Osteoblast (primary cell): ENCODE results near the gene PHOSPHO2. TPM values are rescaled to one million over a fixed set of nuclear protein-coding genes. Genes with fewer than 3 reads are reported as not detected.
"Not testable (repeated sequence)": the region's sequence is repeated elsewhere in the genome, so short reads cannot be mapped to it uniquely, and the experiment has no call there.

Experiments used
- DNase-seq: peaks from one replicate; pipeline ENCODE4 v3.0.0; 2011; ENCODE audit warnings: low spot score, mixed read lengths; ENCODE audit not compliant: insufficient read length; ENCODE audit errors: missing footprints
- H2AFZ ChIP-seq: 2 replicates; pipeline ENCODE4 v1.6.0; 2011; ENCODE audit warnings: mild to moderate bottlenecking, low read length
- H3K27ac ChIP-seq: 2 replicates; pipeline ENCODE4 v1.5.1; 2011; ENCODE audit warnings: mild to moderate bottlenecking, low read depth, low read length, moderate library complexity
- H3K27me3 ChIP-seq: 2 replicates; pipeline ENCODE4 v1.6.0; 2012; ENCODE audit warnings: mild to moderate bottlenecking, control low read depth, inconsistent platforms, low read length, moderate library complexity; ENCODE audit not compliant: insufficient read depth
- H3K36me3 ChIP-seq: 2 replicates; pipeline ENCODE4 v1.5.1; 2011; ENCODE audit warnings: mild to moderate bottlenecking, low read length, control low read depth, moderate library complexity; ENCODE audit not compliant: insufficient read depth
- H3K4me1 ChIP-seq: 2 replicates; pipeline ENCODE4 v1.5.1; 2011; ENCODE audit warnings: mild to moderate bottlenecking, low read length, control low read depth, moderate library complexity; ENCODE audit not compliant: insufficient read depth
- H3K4me2 ChIP-seq: 2 replicates; pipeline ENCODE4 v1.6.0; 2011; ENCODE audit warnings: mild to moderate bottlenecking, low read length; ENCODE audit not compliant: insufficient read depth
- H3K4me3 ChIP-seq: fragments of 200-600 bp; sonication (generic); 3 replicates; pipeline ENCODE4 v1.5.1; 2012; ENCODE audit warnings: mild to moderate bottlenecking, low read length, inconsistent platforms; ENCODE audit not compliant: insufficient read depth
- H3K79me2 ChIP-seq: 2 replicates; pipeline ENCODE4 v1.6.0; 2012; ENCODE audit warnings: mild to moderate bottlenecking, low read length, control low read depth, inconsistent platforms; ENCODE audit not compliant: insufficient read depth
- H3K9me3 ChIP-seq: 2 replicates; pipeline ENCODE4 v1.5.1; 2011; ENCODE audit warnings: low read depth, low read length, control low read depth
- H4K20me1 ChIP-seq: 2 replicates; pipeline ENCODE4 v1.6.0; 2012; ENCODE audit warnings: mild to moderate bottlenecking, low read length, control low read depth; ENCODE audit not compliant: insufficient read depth
- CTCF ChIP-seq: IDR thresholded peaks from 2 replicates; pipeline ENCODE4 v1.5.1; 2011; ENCODE audit warnings: mild to moderate bottlenecking, low read depth, low read length, moderate library complexity; ENCODE audit errors: extremely low read depth
- total RNA-seq: library from RNA; depleted of rRNA; stranded (reverse); fragments of >200 nt; gene quantifications from 2 replicates; pipeline ENCODE4 v1.2.3, GENCODE V29; 2012

PHOSPHO2 gene
- total RNA-seq, 1 donor = 3.6 TPM

GRCh38 chr2:169696381-169696780, 2.1 kb downstream of the PHOSPHO2 start:
- DNase-seq = no peak
- Histone ChIP-seq H3K4me3 (no peak overlapping the region), H4K20me1 (no peaks in the 10 kb centered on the region), H3K79me2 (peaks cover 2% of the 10 kb centered on the region), H3K27ac (no peak overlapping the region), H3K36me3 (no peaks in the 10 kb centered on the region), H3K4me2 (no peak overlapping the region), H3K4me1 (peaks cover 7% of the 10 kb centered on the region), H2AFZ (no peak overlapping the region), H3K9me3 (no peaks in the 10 kb centered on the region), H3K27me3 (no peaks in the 10 kb centered on the region)
- TF ChIP-seq CTCF = no peak

GRCh38 chr2:169699173-169699572, 4.9 kb downstream of the PHOSPHO2 start:
- DNase-seq, H3K36me3 ChIP-seq, H4K20me1 ChIP-seq, H3K27ac ChIP-seq, H3K4me2 ChIP-seq, H3K27me3 ChIP-seq, H3K4me1 ChIP-seq, H2AFZ ChIP-seq, H3K4me3 ChIP-seq, H3K79me2 ChIP-seq, H3K9me3 ChIP-seq: not testable (repeated sequence)

- H3K9me3 ChIP-seq = no peaks in the 10 kb centered on the region
- H3K36me3 ChIP-seq = no peaks in the 10 kb centered on the region
- no peak overlapping the region for H3K27ac ChIP-seq
- DNase-seq = no peak
- no peak overlapping the region for H2AFZ ChIP-seq
- no peaks in the 10 kb centered on the region for H4K20me1 ChIP-seq
- no peak overlapping the region for H3K4me3 ChIP-seq
- H3K4me2 ChIP-seq = no peak overlapping the region
- H3K4me1 ChIP-seq = no peaks in the 10 kb centered on the region
- H3K79me2 ChIP-seq = peaks cover 2% of the 10 kb centered on the region
- no peaks in the 10 kb centered on the region for H3K27me3 ChIP-seq
- TF ChIP-seq CTCF = no peak
These were observed 8.7 kb downstream of the PHOSPHO2 start for GRCh38 chr2:169702996-169703395.

- H3K27ac ChIP-seq = no peak overlapping the region
- no peaks in the 10 kb centered on the region for H3K9me3 ChIP-seq
- no peak for DNase-seq
- no peak for TF ChIP-seq CTCF
- H3K79me2 ChIP-seq = no peaks in the 10 kb centered on the region
- no peaks in the 10 kb centered on the region for H3K27me3 ChIP-seq
- no peaks in the 10 kb centered on the region for H4K20me1 ChIP-seq
- no peak overlapping the region for H3K4me3 ChIP-seq
- no peak overlapping the region for H2AFZ ChIP-seq
- no peak overlapping the region for H3K4me2 ChIP-seq
- no peaks in the 10 kb centered on the region for H3K4me1 ChIP-seq
- H3K36me3 ChIP-seq = no peaks in the 10 kb centered on the region
These were observed 10.0 kb downstream of the PHOSPHO2 start for GRCh38 chr2:169704160-169704708.
